Measurements from ENCODE around the gene MAD2L2.

The MAD2L2 gene

GRCh38 chr1:11682287-11682771 is 1.4 kb upstream of the MAD2L2 start:
- DNase-seq (ENCODE audit: low spot score) = no peak

DNA sequence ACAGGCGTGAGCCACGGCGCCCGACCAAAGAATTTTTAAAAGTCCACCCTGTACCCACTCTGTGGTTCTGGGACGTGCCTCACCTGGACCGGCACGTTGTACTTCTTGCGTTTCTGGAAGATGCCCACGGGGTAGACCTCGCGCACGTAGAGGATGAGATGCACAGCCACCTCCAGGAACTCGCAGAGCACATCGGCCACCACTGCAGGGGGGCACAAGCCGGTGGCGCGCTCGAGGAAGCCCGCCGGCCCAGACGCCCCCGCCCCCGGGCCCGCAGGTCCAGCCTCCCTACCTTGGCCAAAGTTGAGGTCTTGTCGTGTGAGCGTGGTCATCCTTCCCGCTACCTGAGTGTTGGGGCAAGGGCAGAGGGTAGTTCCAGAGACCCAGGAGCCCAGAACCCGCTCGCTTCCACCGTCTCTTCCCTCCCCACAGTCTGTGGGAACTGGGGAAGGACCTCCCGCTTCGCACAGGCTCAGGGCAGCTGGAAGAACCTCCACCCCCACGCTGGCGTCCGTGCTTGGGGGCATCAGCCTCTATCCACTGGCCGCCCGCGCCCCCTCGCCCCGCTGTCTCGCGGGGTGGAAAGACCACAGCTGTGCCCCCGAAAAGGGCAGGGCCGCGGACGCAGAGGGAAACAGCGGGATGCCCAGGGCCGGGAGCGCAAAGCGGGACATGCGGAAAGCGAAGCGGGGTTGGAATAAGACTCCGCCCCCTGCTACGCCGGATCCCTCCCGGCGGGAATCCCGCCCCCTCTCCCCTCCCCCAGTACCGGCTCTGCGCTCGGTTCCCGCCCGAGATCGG is 478 bp downstream of the MAD2L2 start:
- no peak for DNase-seq (ENCODE audit: low spot score)

- DNase-seq (ENCODE audit: low spot score) = no peak
These were observed 2.5 kb downstream of the MAD2L2 start for GRCh38 chr1:11678442-11678841.

DNA sequence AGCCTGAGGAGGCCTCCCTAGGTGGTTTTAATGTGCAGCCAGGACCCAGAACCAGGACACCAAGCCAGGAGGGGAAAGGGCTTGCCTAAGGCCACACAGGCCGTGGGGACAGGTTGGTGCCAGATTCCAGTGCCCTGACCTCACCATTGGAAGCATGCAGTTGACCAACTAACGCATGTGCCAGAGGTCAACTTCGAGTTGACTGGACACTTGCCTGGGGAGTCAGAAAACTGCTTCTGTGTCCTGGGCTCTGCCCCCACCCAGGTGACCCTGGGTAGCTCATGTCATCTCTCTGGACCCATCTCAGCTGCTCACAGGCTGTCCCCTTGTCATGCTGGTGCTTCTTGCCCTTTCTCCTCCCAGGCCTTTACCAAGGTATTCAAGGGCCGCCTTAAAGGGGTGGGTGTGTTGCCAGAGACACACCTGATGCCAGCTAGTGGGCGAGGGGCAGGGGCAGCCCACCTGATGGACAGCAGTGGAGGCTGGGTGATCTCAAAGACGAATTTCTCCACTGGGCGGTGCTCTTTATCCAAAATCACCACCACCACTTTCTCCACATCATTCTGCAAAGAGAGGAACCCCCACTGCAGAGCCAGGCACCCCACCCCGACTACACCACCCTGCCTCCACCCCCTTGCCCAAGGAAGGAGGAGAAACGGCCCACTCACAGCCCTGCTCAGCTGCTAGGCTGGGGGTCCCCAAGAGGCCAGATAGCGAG is 4.4 kb downstream of the MAD2L2 start:
- DNase-seq (ENCODE audit: low spot score) = no peak

DNA sequence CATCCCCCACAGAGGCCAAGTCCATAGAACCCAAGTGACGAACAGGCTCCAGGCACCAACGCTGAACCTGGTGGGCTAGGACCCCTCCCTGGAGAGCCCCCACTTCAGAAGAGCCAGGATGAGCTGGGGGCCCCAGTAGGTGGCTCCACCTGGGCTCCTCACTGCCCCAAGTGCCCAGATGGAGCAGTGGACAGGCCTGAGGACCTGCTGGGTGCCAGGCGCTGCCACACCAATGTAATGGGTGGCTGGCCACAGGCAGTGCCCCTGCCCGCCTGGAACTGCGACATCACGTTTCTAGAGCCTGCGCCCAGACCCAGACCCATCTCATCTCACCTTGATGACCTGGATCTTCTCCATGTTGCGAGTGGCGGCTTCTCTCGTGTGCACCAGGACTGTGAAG is 5.6 kb downstream of the MAD2L2 start:
- DNase-seq (ENCODE audit: low spot score) = no peak

- DNase-seq (ENCODE audit: low spot score) = no peak
These were observed 6.5 kb downstream of the MAD2L2 start for GRCh38 chr1:11674488-11674887.

GRCh38 chr1:11673089-11673769 is 7.7 kb downstream of the MAD2L2 start:
- no peak for DNase-seq (ENCODE audit: low spot score)

GRCh38 chr1:11671544-11672286 is 9.2 kb downstream of the MAD2L2 start:
- no peak for DNase-seq (ENCODE audit: low spot score)

- DNase-seq (ENCODE audit: low spot score) = no peak
These were observed 9.8 kb downstream of the MAD2L2 start for GRCh38 chr1:11671205-11671543.

DNA sequence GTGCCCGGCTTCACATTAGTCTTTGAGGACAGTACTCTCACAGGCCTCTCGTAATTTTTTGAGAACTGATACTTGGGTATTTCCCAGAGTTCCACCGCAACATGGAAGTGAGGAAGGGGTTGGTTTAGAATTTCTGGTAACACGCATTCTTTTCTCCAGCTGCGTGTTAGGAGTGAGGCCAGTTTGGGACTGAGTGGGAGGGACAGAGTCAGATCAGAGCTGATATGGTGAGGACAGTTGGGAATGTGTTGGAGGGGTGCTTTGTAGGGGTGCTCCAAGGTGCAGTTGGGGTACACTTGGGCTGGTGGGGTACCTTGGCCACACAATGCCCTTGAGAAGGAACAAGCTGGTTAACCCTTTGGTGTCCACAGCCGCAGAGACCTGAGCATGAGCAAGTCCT is 10.2 kb downstream of the MAD2L2 start:
- DNase-seq (ENCODE audit: low spot score) = no peak

DNA sequence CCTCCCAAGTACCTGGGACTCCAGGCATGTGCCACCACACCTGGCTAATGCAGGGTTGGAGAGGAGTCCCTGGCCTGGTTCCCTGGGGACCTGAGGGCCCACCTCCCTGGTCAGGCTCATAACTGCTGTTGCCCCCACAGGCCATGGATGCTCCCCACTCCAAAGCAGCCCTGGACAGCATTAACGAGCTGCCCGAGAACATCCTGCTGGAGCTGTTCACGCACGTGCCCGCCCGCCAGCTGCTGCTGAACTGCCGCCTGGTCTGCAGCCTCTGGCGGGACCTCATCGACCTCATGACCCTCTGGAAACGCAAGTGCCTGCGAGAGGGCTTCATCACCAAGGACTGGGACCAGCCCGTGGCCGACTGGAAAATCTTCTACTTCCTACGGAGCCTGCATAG is 12.4 kb downstream of the MAD2L2 start:
- no peak for DNase-seq (ENCODE audit: low spot score)

DNA sequence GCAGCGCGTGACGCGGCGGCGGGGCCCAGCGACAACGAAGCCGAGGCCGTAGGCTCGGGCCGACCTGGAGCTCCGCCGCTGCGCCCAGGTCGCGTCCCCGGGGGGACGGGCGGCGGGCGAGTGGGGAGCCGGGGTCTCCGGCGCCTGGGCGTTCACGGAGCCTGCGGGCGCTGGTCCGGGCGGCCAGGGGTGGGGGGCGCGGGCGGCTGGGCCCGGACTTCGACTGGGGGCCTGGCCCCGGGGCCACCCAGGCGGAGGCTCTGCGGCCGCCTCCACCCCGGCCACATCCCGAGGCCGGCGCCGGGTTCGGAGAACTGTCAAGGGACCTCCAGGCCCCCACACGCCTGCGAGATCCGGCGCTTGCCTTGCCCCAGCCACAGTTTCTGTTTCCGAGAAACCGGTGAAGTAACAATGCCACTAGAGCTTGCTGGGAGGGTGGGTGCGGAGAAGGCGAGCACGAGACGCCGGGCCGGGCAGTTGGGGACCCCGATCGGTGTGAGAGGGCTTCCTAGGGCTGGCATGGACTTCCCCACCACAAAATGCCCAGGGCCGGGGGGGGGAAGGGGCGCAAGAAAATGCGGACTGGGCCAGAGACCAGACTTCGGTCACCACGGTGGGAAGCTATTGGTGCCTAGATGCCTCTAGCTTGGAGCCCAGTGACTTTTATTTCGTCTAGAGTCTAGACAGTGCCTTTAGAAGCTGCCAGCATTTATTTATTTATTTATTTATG is 16.4 kb downstream of the MAD2L2 start:
- DNase-seq (ENCODE audit: low spot score) = no peak

- no peak for DNase-seq (ENCODE audit: low spot score)
These were observed 19.8 kb downstream of the MAD2L2 start for GRCh38 chr1:11661103-11661502.

- DNase-seq (ENCODE audit: low spot score) = no peak
These were observed 21.2 kb downstream of the MAD2L2 start for GRCh38 chr1:11659748-11660147.

DNA sequence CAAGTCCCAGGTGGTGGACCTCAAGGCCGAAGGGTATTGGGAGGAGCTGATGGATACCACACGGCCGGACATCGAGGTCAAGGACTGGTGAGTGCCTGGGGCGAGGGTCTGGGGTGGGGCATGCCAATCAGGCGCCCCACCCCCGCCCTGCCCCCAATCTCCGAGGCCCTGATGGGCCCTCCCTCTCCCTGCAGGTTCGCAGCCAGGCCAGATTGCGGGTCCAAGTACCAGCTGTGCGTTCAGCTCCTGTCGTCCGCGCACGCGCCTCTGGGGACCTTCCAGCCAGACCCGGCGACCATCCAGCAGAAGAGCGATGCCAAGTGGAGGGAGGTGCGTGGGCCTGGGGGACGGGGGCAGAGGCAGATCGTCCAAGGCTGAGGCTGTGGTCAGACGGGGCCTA is 22.4 kb downstream of the MAD2L2 start:
- DNase-seq (ENCODE audit: low spot score) = no peak

DNA sequence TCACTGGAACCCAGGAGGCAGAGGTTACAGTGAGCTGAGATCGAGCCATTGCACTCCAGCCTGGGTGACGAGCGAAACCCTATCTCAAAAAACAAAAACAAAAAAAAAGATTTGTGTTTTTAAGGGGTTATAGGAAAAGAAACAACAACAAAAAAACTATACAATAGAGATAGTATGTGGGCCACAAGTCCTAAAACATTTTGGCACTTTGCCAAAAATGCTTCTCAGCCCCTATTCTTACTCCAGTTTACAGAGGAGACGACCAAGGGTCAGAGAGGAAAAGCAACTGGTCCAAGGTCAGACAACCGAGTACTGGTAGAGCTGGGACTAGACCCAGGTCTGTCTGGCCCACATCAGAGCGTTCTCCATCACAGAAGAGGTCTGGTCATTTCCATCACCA is 23.3 kb downstream of the MAD2L2 start:
- no peak for DNase-seq (ENCODE audit: low spot score)

DNA sequence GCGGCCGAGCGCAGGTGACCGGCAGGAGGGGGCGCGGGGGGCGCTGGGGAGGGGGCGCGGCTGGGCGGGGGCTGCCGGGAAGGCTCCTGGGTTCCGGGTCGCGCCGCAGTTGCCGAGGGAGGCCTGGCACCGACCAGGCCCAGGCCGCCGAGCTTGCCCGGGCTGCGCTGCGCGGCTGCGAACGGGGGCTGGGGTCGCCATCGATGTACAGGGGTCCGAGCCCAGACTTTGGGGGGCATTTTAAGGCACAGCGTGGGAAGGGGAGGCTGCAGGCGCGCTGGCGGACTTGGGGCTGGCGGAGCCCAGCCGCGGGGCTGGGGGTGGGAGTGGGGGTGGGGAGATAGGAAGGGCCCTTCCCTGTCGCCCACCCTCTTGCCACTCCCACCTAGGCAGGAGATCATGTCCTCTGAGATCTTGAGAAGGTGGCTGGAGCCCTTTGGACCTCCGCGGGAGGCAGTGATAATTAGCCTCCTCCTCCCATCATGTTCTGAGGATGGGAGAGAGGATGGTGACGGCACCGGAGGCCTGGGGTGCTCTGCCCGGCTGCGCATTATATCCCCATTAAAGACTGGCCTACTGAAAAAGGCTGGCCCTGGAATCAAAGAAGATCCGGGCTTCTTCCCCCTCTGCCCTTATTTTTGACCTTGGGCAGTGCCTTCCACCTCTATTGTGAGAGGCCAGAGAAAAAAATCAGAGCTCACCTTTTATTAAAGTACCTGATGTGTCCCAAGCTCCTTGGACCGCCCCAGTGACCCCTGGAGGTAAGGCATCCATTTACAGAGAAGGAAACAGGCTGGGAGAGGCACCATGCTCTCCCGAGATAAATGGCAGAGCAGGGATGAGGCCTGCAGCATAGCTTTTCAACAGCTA is 25.8 kb downstream of the MAD2L2 start:
- DNase-seq (ENCODE audit: low spot score) = no peak

GRCh38 chr1:11654137-11654938 is 26.6 kb downstream of the MAD2L2 start, which contains the start of the genes FBXO2 and FBXO44:
TSS of gene FBXO2 (minus strand) at chr1:11654429. CDS start at chr1:11654340, 89 bp downstream.
TSS of gene FBXO44 (plus strand) at chr1:11654877. CDS start at chr1:11655836, 959 bp downstream.
- peak; percentile 62 for DNase-seq (ENCODE audit: low spot score)

DNA sequence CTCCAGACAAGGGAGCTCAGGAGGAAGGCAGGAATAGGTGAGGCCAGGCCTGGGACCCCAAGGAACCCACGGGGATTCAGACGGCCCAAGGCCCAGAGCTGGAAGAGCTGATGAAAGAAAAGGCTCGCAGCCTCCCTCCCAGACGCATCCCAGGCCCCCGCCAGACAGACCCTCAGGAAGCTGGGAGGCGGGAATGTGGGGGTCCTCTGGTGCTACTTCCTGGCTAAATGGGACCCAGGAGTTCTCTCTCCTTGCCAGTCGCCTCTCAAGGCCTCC is 27.1 kb downstream of the MAD2L2 start:
- no peak for DNase-seq (ENCODE audit: low spot score)
